ENCODE results near the gene ATP6V1C2.

ATP6V1C2 gene

GRCh38 chr2:10722252-10722825, 909 bp downstream of the ATP6V1C2 start:
- H3F3A ChIP-seq (ENCODE audit: control insufficient read depth, insufficient read depth), result peaks cover 6% of the 10 kb centered on the region; the same call in 1 of the 2 replicates
- no peaks in the 10 kb centered on the region for H3K9me2 ChIP-seq (replicated peaks; ENCODE audit: control insufficient read depth, low read length)
- H3K4me3 ChIP-seq (ENCODE audit: low read length), result peak overlapping the region; percentile 73
- H3K9me3 ChIP-seq (ENCODE audit: control insufficient read depth, insufficient read depth, low read length), result no peaks in the 10 kb centered on the region
- peak overlapping the region; percentile 85 for H3K4me2 ChIP-seq (ENCODE audit: low read length)
- no peaks in the 10 kb centered on the region for H3K36me3 ChIP-seq (ENCODE audit: control insufficient read depth, low read length)
- no peaks in the 10 kb centered on the region for H4K20me1 ChIP-seq (ENCODE audit: control insufficient read depth, insufficient read depth, low read depth, low read length)
- H3K27ac ChIP-seq (ENCODE audit: low read depth, low read length), result no peak overlapping the region
- no peak for TF ChIP-seq EZH2phosphoT487 (IDR thresholded peaks at IDR 0.05; ENCODE audit: borderline replicate concordance, low read length)
- no peak for TF ChIP-seq CTCF (IDR thresholded peaks at IDR 0.05; ENCODE audit: low read depth, low read length, poor library complexity, severe bottlenecking)
- peaks cover 66% of the 10 kb centered on the region for H3K27me3 ChIP-seq (ENCODE audit: control insufficient read depth, low read length)
- peaks cover 17% of the 10 kb centered on the region for H3K4me1 ChIP-seq (ENCODE audit: control insufficient read depth, low read length)
- no peaks in the 10 kb centered on the region for H3K79me2 ChIP-seq (ENCODE audit: control insufficient read depth, low read length)

- no peaks in the 10 kb centered on the region for H3K4me1 ChIP-seq (ENCODE audit: control insufficient read depth, low read length)
- H3K4me2 ChIP-seq (ENCODE audit: low read length), result no peak overlapping the region
- no peaks in the 10 kb centered on the region for H3K79me2 ChIP-seq (ENCODE audit: control insufficient read depth, low read length)
- no peak for TF ChIP-seq EZH2phosphoT487 (IDR thresholded peaks at IDR 0.05; ENCODE audit: borderline replicate concordance, low read length)
- TF ChIP-seq CTCF (IDR thresholded peaks at IDR 0.05; ENCODE audit: low read depth, low read length, poor library complexity, severe bottlenecking), result no peak
- no peaks in the 10 kb centered on the region for H3K36me3 ChIP-seq (ENCODE audit: control insufficient read depth, low read length)
- 0 out of 2 replicates have a peak, but pooled peaks cover 3% of the 10 kb centered on the region for H4K20me1 ChIP-seq (ENCODE audit: control insufficient read depth, insufficient read depth, low read depth, low read length)
- H3K27me3 ChIP-seq (ENCODE audit: control insufficient read depth, low read length), result peaks cover 10% of the 10 kb centered on the region
- H3K9me2 ChIP-seq (replicated peaks; ENCODE audit: control insufficient read depth, low read length), result no peaks in the 10 kb centered on the region
- no peaks in the 10 kb centered on the region for H3K9me3 ChIP-seq (ENCODE audit: control insufficient read depth, insufficient read depth, low read length)
- no peak overlapping the region for H3K4me3 ChIP-seq (ENCODE audit: low read length)
- no peaks in the 10 kb centered on the region for H3F3A ChIP-seq (ENCODE audit: control insufficient read depth, insufficient read depth)
- H3K27ac ChIP-seq (ENCODE audit: low read depth, low read length), result no peak overlapping the region
Measured at GRCh38 chr2:10732924-10733565, 11.6 kb downstream of the ATP6V1C2 start.

GRCh38 chr2:10733566-10733925, 12.1 kb downstream of the ATP6V1C2 start:
- H3K9me2 ChIP-seq (replicated peaks; ENCODE audit: control insufficient read depth, low read length), result no peaks in the 10 kb centered on the region
- H3K4me3 ChIP-seq (ENCODE audit: low read length), result no peak overlapping the region
- no peaks in the 10 kb centered on the region for H3F3A ChIP-seq (ENCODE audit: control insufficient read depth, insufficient read depth)
- H3K36me3 ChIP-seq (ENCODE audit: control insufficient read depth, low read length), result no peaks in the 10 kb centered on the region
- H3K4me1 ChIP-seq (ENCODE audit: control insufficient read depth, low read length), result no peaks in the 10 kb centered on the region
- peaks cover 10% of the 10 kb centered on the region for H3K27me3 ChIP-seq (ENCODE audit: control insufficient read depth, low read length)
- H3K27ac ChIP-seq (ENCODE audit: low read depth, low read length), result no peak overlapping the region
- no peaks in the 10 kb centered on the region for H3K9me3 ChIP-seq (ENCODE audit: control insufficient read depth, insufficient read depth, low read length)
- TF ChIP-seq CTCF (IDR thresholded peaks at IDR 0.05; ENCODE audit: low read depth, low read length, poor library complexity, severe bottlenecking) (no peak), EZH2phosphoT487 (IDR thresholded peaks at IDR 0.05; ENCODE audit: borderline replicate concordance, low read length) (no peak)
- H3K4me2 ChIP-seq (ENCODE audit: low read length), result no peak overlapping the region
- no peaks in the 10 kb centered on the region for H3K79me2 ChIP-seq (ENCODE audit: control insufficient read depth, low read length)
- no peaks in the 10 kb centered on the region for H4K20me1 ChIP-seq (ENCODE audit: control insufficient read depth, insufficient read depth, low read depth, low read length)

Data from DOHH2 (cell line).